ENCODE measurements around the gene PLEKHG4B. TPM values are rescaled to one million over a fixed set of nuclear protein-coding genes. Genes with fewer than 3 reads are reported as not detected.
"Not testable (repeated sequence)": the region's sequence is repeated elsewhere in the genome, so short reads cannot be mapped to it uniquely, and the experiment has no call there.

PLEKHG4B gene
- total RNA-seq, 1 donor from 2014 or later = not detected

DNA sequence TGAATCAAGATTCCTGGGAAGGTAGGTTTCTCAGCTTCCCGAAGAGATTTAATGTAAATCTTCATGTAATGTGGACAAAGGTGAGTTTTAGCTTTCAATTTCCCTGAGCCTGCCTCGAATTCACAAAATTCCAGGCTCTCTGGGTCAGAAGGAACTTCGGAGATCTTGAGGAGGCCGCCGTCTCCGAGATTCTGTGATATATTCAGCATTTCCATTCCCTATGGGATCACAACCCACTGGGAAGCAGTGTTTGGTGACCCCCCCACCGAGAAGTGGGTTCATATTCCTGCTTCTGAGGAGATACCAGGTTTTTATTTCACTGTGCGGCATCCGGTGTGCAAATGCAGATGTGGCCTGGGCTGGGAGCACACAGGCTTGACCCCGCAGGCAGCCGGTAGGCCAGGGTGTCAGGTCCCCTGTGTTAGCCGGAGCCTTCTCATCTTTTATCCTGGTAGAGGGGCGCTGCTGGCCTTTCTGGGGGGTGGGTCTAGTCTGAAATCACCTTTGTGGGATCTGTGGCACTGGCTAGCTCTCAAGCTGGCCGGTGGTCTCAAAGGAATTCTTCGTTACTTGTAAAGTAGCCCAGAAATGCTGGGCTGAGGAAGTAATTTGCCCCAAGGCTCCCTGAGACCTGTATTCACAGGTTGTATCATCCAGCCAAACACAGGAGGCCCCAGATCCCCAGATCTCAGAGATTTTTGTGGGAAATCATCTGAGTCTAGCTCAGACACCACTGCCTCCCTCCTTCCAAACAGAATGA is 1.4 kb downstream of the PLEKHG4B start:
- no peak for DNase-seq

DNA sequence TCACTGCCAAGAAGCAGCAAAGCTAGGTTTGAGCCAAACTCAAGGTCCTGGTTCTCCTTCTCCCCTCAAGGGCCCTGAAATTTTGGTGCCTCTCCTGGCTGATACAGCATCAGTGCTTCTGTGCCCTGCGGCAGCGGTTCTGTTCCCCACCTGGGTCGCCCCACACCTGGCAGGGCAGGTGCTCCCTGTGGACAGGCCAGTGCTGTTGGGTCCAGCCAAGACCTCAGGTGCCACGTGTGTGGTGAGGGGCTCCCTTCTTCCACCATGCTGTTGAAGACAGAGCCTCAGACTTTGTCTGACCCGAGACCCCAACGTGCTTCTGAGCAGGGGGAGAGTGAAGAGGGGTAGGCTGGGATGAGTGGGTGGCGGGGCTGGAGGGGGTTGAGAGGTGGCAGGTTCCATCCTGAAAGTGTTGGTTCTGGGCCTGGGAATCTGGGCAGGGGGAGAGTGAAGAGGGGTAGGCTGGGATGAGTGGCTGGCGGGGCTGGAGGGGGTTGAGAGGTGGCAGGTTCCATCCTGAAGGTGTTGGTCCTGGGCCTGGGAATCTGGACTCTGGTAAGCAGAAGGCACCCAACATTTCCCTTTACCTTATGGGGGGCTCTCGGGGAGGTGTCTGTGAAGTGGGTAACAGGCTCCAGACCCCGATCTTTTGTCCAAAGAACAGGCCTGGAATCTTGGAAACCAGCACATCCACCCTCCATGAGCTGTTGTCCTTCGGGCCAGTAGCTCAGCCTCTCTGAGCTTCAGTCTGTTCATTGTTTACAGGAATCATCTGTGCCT is 2.3 kb downstream of the PLEKHG4B start:
- DNase-seq = no peak

DNA sequence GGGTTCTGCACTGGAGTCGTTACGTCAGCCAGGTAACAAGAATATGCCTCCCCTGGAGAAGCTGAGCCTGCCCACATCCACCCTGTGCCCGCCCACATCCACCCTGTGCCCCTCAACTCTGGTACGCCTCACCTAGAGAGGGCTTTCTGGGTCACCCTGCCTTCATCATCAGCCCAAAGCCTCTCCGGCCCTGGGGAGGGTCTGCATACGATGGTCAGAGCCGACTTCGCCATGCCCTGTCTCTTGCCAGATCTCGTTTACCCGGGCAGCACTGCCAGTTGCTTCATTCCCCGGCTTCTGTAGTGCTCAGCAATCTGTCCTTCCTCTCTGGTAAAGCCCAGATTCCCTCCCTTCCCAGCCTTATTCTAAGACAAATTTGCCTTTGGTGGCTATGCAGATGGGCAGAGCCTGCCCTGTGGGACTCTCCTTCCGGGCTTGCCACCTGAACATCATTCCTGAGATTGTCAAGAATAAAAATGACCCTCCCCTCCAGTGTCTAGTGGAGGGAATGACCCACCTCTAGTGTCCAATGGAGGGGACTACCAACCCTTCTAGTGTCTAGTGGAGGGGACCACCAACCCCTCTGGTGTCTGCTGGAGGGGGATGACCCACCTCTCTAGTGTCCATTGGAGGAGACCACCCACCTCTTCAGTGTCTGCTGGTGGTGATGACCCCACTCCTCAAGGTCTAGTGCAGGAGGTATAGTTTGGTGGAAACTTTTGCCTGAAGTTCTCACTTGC is 3.4 kb downstream of the PLEKHG4B start:
- no peak for DNase-seq

DNA sequence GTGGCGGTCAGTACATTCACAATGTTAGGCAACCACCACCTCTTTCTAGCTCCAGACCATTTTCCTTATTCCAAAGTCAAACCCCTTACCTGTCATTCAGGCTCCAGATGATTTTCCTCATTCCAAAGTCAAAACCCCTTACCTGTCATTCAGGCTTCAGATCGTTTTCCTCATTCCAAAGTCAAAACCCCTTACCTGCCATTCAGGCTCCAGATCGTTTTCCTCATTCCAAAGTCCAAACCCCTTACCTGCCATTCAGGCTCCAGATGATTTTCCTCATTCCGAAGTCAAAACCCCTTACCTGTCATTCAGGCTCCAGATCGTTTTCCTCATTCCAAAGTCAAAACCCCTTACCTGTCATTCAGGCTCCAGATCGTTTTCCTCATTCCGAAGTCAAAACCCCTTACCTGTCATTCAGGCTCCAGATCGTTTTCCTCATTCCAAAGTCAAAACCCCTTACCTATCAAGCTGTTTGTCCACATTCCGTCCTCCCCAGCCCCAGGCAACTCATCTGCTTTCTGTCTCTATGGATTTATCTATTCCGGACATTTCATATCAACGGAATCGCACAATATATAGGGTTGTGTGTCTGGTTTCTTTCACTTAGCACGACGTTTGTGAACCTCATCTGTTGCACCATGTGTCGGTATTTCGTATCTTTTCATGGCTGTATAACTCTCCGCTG is 5.2 kb downstream of the PLEKHG4B start:
- no peak for DNase-seq

DNA sequence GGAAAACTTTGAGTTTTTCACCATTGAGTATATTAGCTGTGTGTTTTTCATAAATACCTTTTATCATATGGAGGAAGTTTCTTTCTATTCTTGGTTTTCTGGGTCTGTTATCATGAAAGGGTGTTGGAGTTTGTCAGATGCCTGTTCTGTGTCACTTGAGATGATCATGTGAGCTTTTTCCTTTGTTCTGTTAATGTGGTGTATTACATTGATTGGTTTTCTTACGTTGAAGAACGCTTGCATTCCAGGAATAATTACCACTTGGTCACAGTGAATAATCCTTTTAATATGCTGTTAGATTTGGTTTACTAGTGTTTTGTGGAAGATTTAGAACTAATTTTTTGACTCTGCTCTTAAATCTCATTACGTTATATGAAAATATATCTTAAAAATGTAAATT is 7.8 kb downstream of the PLEKHG4B start:
- no peak for DNase-seq

DNA sequence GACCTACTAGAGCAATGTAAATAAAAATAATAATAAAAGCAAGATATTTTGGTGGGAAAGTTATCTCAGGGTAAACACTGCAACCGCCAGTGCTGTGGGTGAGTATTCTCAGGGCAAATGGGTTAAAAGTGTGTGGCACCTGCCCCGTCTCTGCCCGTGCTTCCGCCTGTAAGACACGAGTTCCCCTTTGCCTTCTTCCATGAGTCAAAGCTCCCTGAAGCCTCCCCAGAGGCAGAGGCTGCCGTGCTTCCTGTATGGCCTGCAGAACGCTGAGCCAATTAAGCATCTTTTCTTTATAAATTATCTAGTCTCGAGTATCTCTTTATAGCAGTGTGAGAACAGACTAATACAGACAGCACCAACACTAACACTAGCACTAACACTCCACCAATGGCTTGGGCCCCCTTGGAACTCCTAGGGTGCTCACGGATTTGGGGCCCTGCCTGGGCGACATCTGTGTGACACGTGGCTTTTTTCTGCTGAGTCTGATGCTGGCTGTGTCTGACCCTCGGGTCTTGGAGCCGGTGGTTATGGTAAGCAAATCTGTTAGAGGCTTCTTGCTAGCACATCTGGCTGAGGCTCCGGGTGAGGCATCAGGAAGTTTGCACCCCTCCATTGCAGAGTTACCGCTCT is 10.6 kb downstream of the PLEKHG4B start:
- DNase-seq = no peak

DNA sequence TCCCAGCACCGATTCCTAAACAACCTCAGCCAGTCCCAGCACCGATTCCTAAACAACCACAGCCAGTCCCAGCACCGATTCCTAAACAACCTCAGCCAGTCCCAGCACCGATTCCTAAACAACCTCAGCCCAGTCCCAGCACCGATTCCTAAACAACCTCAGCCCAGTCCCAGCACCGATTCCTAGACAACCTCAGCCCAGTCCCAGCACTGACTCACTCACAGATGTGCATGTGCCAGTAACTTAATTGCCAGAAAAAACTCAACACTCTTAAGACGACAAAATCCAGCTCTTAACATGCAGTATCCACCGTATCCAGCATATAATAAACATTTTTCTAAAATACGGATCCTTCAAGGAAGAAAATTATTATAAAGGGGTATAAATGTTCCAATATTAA is 12.1 kb downstream of the PLEKHG4B start:
- DNase-seq = not testable (repeated sequence)

DNA sequence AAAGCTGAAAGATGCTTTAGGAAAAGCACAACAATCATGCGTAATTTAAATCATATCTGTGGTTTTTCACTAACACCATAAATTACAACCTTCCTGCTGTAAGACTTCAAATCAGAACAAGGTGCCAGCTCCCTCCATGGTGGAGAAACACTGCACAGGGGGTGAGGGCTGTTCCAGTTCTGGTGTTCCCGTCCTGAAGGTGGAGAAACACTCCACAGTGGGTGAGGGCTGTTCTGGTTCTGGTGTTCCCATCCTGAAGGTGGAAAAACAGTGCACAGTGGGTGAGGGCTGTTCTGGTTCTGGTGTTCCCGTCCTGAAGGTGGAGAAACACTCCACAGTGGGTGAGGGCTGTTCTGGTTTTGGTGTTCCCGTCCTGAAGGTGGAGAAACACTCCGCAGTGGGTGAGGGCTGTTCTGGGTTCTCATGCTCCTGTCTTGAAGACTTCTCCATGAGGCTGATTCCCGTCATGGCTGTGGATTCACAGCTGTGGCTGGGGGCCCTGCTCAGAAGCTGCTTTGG is 12.9 kb downstream of the PLEKHG4B start:
- no peak for DNase-seq

DNA sequence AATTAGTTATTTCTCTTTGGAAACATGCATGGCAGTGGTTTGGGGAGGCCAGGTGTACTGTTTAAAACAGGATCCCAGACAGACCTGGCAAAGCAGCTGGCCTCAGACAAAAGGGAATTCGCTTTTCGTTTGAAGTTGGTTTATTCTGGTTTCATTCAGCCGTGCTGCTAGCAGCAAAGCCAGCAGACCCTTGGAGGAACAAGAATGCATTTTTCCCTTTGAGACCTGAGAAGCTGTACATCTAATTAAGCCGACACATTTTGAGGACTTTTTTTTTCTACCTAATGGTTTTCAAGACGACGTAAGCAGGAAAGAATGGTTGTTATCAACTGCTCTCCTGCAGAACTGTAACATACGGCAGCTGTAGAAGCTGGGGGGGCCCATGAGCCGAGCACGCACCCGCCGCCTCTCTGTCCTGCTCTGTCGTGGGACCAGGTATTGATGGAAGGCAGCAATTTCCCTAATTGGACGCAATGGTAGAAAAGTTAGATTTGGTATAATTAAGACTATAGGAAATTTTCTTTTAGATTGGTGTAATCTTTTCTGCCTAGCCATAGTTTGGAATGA is 13.6 kb downstream of the PLEKHG4B start:
- DNase-seq = no peak

DNA sequence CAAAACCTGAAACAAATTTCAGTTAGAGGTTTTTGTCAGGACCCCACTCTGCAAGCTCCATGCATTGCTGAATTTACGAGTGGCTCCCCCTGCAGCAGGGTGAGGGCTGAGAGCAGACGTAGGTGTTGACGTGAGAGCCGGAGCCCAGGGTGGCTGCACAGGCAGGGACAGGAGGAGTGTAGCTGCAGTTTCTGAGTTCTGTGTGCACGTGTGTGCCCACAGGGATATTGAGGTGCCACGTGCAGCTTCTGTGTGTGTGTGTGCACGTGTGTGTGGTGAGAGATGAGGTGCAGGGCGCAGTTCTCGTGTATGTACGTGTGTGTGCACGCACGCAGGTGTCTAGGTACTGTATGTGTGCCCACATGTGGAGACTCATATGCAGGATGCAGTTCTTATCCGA is 14.6 kb downstream of the PLEKHG4B start:
- DNase-seq = no peak

DNA sequence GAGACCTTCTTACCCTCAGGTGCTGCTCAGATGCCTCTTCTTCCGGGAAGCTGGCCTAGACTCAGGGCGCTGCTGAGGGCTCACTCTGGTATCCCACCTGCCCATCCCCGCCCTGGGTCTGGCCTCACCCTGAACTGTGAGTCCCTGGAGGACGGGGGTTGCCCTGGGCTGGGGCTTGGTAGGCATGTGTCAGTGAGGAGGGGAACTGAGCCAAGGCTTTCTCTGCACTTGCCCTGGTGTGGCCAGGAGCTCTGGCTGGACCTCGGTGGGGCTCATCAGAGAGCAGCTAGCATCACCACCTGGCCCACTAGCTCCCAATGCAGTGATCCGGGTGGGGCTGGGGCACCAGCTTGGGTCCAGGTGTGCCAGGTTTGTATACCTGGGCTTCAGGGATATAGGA is 15.6 kb downstream of the PLEKHG4B start:
- no peak for DNase-seq

DNA sequence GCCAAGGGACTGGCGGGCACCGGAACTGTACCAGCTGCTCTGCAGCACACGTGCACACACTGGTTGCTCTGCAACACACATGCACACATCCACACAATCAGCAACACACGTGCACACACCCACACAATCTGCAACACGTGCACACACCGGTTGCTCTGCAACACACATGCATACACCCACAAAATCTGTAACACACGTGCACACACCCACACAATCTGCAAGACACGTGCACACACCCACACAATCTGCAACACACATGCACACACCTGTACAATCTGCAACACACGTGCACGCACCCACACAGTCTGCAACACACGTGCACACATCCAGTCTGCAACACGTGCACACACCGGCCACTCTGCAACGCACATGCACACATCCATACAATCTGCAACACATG is 17.9 kb downstream of the PLEKHG4B start:
- DNase-seq = no peak

DNA sequence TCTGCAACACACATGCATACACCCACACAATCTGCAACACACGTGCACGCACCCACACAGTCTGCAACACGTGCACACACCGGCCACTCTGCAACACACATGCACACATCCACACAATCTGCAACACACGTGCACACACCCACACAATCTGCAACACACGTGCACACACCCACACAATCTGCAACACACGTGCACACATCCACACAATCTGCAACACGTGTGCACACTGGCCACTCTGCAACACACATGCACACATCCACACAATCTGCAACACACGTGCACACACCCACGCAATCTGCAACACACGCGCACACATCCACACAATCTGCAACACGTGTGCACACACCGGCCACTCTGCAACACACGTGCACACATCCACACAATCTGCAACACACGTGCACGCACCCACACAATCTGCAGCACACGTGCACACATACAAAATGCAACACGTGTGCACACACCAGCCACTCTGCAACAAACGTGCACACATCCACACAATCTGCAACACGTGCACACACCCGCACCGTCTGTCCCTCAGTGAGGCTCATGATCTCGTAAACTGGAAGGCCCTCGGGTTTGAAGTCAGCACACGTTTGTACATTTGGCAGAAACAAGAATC is 18.4 kb downstream of the PLEKHG4B start:
- no peak for DNase-seq

DNA sequence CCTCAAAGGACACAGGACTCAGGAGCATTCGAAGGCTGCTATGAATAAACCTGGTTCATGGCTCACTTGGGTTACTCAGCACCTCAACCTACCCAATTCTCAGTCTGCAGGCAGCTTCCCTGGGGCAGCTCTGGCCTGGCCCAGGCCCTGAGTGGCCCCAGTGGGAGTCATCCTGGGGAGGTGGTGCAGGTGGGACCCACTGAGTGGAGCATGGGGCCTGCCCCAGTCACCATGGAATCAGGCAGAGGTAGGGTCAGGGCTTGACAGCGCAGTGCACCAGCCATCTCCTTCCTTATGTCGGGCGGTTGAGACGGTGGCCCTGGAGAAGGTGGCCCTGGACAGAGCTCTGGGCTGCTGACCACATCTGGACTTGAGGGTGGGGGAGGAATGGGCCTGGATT is 19.2 kb downstream of the PLEKHG4B start:
- DNase-seq = no peak

DNA sequence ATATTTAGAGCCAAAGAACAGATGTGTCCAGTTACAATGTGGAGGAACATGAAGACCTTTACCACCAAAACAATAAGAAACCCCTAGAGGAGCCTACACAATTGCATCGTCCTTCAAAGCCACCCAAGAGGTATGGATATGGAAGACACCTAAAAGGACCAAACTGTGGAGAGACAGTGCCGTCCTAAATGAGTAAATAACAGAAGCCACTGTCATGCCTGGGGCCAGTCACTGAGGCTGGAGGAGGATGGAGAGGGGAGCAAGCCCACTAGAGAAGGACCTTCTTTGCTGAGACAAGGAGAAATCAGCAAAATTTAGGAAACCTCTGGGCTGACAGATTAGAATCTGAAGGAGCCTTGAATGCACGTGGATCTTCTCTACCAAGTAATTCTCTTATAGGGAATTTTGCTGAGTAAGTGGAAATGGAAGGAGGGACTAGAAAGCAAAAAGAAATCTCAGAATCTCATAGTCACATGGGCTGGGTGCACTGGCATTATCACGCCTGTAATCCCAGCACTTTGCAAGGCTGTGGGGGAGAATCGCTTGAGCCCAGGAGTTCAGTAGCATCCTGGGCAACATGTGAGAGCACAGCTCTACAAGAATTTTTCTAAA is 27.6 kb downstream of the PLEKHG4B start:
- no peak for DNase-seq

DNA sequence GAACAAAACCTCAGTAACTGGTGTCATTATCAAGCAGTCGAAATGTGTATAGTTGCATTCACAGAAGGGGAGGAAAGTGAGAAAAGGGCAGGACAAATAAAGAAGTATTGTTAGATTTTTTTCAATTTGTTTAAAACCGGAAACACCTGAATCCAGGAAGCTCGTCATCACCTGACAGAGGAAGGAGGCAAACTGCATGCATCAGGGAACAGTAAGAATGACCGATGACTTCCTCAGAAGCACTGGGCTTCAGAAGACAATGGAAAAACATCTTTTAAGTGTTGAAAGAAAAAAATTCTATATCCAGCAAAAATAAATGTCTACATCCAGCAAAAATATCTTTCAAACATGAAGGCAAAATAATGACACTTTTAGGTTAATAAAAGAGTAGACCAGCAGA is 29.5 kb downstream of the PLEKHG4B start:
- no peak for DNase-seq

DNA sequence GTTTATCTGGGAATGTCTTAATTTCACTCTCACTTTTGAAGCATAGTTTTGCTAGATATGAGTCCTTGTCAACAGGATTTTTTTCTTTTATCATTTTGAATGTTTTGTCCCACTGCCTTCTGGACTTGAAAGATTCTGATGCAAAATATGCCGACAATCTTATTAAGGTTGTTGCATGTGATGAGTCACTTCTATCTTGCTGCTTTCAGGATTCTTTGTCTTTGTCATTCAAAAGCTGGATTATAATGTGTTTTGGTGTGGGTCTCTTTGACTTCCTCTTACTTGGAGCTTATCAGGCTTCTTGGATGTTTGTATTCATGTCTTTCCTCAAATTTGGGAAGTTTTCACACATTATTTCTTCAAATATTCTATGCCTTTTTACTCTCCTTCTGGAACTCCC is 33.8 kb downstream of the PLEKHG4B start:
- DNase-seq = no peak

DNA sequence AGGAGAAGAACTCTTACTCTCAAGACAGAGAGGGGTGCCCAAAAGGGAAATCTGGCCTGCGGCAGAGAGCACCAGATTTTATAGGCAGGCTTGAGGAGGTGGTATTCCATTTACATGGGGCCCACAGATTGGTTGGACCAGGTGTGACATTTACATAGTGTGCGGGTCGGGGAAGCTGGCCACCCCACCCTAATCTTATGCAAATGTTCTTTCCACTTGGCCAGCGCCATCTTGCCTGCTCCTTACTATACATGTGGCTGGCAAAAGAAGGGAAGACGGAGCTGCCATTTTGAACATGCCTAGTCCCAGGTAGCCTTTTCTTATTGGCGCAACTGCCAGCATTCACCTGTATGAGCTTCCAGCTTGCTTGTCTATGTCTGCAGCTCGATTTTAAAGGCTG is 34.8 kb downstream of the PLEKHG4B start:
- DNase-seq = no peak

DNA sequence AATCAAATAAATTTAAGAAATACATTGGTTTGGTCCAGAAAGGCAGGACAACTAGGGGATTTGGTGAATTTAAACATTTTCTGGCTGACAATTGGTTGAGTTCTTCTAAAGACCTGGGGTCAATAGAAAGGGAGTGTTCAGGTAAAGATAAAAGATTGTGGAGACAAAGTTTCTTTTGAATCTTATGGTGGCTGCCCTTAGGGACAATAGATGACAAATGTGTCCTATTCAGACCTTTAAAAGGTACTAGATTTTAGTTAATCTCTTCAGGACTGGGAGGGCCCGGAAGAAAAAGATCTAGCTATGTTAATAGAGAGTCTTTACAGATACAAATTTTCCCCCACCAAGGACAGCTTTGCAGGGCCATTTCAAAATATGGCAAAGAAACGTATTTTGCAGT is 35.9 kb downstream of the PLEKHG4B start:
- no peak for DNase-seq

DNA sequence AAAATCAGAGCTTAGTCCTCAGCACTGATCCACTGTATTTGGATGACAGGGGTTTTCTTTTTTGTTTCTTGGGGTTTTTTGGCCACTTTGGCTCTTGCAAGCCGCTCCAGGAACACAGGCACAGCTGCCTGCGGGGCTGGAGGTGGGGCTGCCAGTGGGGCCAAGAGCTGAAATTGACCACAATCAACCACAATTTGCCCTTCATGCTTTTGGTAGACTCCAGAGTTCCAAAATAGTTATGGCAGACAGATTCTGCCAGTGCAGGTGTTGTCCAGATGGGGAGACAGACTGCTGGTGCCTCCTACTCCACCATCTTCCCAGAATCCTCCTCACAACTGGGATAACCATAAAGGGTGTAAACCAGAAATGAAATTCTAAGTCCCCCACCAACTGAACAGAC is 36.5 kb downstream of the PLEKHG4B start:
- DNase-seq = no peak

DNA sequence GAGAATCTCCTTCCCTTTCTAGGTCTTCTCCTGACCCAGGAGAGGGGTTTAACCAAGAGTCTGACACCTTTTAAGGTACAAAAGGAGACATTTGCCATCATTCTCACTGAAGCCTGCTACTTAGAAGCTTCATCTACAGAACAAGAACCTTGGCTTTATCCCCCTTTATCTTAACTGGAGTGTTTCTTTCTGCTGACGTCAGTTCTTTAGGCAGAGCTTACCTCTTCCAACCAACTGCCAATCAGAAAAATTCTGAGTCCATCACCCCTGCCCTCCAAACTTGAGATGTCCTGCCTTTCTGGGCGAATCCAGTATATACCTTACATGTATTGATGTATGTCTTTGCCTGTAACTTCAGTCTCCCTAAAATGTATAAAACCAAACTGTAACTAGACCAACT is 37.2 kb downstream of the PLEKHG4B start:
- DNase-seq = no peak

All from dermis blood vessel endothelial cell (primary cell).